Ishikawa (cell line): Measurements from ENCODE around the gene TRPC4AP.

Experiments used
- CEBPB ChIP-seq: IDR thresholded peaks from 2 replicates; pipeline ENCODE4 v1.6.1; 2012
- CREB1 ChIP-seq: IDR thresholded peaks from 2 replicates; pipeline ENCODE4 v1.6.1; 2012; ENCODE audit warnings: low read depth
- EGR1 ChIP-seq: IDR thresholded peaks from 2 replicates; pipeline ENCODE4 v1.6.1; 2012
- EP300 ChIP-seq: IDR thresholded peaks from 2 replicates; pipeline ENCODE4 v1.6.1; 2012; ENCODE audit warnings: borderline replicate concordance
- FOXM1 ChIP-seq: IDR thresholded peaks from 2 replicates; pipeline ENCODE4 v1.6.1; 2012; ENCODE audit warnings: low read depth, borderline replicate concordance
- NFIC ChIP-seq: IDR thresholded peaks from 2 replicates; pipeline ENCODE4 v1.6.1; 2012
- RAD21 ChIP-seq: IDR thresholded peaks from 2 replicates; pipeline ENCODE4 v1.6.1; 2012; ENCODE audit warnings: low read depth
- TAF1 ChIP-seq: IDR thresholded peaks from 2 replicates; pipeline ENCODE4 v1.6.1; 2012; ENCODE audit warnings: low read depth, mild to moderate bottlenecking
- TCF12 ChIP-seq: IDR thresholded peaks from 2 replicates; pipeline ENCODE4 v1.6.1; 2012; ENCODE audit warnings: low read depth
- TEAD4 ChIP-seq: IDR thresholded peaks from 2 replicates; pipeline ENCODE4 v1.6.1; 2012
- YY1 ChIP-seq: IDR thresholded peaks from 2 replicates; pipeline ENCODE4 v1.6.1; 2012; ENCODE audit warnings: low read depth
- ZBTB7A ChIP-seq: IDR thresholded peaks from 2 replicates; pipeline ENCODE4 v1.6.1; 2012; ENCODE audit warnings: low read depth
- TF ChIP-seq, protein P1 (sequence below): IDR thresholded peaks from 2 replicates; pipeline ENCODE4 v1.6.1; 2012
- TF ChIP-seq, protein P2 (sequence below): IDR thresholded peaks from 2 replicates; pipeline ENCODE4 v1.6.1; 2012; ENCODE audit warnings: low read depth, mild to moderate bottlenecking
- TF ChIP-seq, protein P3 (sequence below): IDR thresholded peaks from 2 replicates; pipeline ENCODE4 v1.6.1; 2012

TRPC4AP gene

DNA sequence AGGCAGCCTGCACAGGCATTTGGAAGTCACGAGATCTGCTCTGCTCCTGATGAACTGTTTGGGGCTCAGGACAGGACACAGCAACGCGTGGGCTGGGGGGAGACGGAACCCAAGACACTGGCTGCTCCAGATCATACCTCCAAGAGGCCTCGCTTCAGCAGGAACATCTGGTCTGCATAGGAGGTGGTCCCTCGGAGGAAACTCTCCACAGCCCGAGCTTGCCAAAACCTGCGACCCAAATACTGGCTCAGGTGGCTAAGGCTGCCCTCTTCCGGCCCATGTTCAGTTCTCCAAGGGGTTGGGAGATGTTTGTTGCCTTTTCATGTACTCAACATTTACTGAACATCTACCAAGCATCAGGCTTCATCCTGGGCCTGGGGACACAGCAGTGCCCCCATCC, 85.2 kb downstream of the TRPC4AP start:
- TF ChIP-seq TCF12: no peak
- TF ChIP-seq RAD21: no peak
- TF ChIP-seq, protein P1, sequence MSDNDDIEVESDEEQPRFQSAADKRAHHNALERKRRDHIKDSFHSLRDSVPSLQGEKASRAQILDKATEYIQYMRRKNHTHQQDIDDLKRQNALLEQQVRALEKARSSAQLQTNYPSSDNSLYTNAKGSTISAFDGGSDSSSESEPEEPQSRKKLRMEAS: no peak

DNA sequence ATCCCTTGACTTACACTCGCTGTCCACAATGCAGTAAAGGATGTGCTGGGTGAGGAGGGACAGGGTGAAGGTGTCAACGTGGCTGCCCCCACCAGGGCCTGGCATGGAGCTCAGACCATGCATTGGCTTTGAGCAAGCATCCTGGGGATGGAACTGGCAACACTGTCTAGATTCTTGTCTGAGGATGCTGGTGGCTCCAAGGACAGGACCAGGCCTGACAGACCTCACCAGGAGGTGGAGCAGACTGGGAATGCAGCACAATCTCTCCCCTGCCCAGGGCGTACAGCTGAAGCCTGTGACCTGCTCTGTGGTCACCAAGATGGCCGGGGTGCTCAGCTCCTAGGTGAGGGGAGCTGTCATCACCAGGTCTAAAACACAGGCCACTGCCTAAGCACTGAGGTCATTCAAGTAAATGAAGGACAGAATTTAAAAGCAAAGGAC, 86.1 kb downstream of the TRPC4AP start:
- TF ChIP-seq RAD21: no peak
- TF ChIP-seq, protein P2, sequence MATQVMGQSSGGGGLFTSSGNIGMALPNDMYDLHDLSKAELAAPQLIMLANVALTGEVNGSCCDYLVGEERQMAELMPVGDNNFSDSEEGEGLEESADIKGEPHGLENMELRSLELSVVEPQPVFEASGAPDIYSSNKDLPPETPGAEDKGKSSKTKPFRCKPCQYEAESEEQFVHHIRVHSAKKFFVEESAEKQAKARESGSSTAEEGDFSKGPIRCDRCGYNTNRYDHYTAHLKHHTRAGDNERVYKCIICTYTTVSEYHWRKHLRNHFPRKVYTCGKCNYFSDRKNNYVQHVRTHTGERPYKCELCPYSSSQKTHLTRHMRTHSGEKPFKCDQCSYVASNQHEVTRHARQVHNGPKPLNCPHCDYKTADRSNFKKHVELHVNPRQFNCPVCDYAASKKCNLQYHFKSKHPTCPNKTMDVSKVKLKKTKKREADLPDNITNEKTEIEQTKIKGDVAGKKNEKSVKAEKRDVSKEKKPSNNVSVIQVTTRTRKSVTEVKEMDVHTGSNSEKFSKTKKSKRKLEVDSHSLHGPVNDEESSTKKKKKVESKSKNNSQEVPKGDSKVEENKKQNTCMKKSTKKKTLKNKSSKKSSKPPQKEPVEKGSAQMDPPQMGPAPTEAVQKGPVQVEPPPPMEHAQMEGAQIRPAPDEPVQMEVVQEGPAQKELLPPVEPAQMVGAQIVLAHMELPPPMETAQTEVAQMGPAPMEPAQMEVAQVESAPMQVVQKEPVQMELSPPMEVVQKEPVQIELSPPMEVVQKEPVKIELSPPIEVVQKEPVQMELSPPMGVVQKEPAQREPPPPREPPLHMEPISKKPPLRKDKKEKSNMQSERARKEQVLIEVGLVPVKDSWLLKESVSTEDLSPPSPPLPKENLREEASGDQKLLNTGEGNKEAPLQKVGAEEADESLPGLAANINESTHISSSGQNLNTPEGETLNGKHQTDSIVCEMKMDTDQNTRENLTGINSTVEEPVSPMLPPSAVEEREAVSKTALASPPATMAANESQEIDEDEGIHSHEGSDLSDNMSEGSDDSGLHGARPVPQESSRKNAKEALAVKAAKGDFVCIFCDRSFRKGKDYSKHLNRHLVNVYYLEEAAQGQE: no peak
- no peak for TF ChIP-seq NFIC

DNA sequence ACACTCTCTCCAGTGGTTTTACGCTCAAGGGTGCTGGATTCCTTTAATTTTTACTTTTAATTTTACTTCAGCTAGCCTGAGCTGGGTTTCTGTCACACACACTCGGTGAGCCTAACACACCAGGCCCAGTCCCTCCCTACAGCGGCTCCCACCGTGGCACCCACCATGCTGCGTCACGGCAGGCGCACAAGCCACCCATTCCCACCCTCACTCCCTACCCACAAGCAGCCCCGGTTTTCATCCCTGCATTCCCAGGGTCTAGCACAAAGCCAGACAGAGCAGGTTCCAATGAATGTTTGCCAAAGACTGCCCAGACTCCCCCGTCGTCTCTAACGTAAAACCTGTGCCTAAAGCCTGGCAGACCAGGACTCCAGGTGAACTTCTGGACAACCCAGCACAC, 86.6 kb downstream of the TRPC4AP start:
- TF ChIP-seq ZBTB7A: no peak
- no peak for TF ChIP-seq EP300
- no peak for TF ChIP-seq RAD21
- TF ChIP-seq FOXM1: no peak
- TF ChIP-seq YY1: no peak
- TF ChIP-seq TEAD4: no peak
- TF ChIP-seq, protein P2: no peak
- no peak for TF ChIP-seq TAF1
- TF ChIP-seq CEBPB: no peak
- TF ChIP-seq TCF12: no peak
- TF ChIP-seq, protein P1: no peak

DNA sequence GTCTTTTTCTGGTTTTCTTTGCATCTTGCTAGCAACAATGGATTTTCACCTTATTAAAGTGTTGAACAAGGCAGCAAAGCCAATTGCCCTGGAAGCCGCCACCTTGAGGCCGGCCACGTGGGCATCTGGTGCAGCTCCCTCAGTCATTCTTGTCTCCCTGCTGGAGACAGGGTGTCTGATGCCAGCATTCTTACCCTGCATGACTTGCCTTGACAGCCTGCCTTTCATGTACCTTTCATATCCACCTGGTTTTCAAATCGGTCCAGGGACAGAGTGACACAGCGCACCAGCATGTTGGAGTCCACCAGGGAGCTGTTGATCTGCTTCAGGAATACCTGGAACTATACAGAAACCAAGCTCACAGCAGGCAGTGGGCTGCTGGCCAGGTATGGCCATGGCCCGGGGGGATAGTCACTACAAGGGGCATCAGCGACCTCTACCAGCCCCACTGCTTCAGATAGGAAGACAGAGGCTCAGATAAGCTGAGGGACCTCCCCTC, 87.1 kb downstream of the TRPC4AP start:
- TF ChIP-seq ZBTB7A: no peak
- no peak for TF ChIP-seq EGR1
- no peak for TF ChIP-seq RAD21
- TF ChIP-seq TCF12: no peak
- no peak for TF ChIP-seq TEAD4
- TF ChIP-seq, protein P3, sequence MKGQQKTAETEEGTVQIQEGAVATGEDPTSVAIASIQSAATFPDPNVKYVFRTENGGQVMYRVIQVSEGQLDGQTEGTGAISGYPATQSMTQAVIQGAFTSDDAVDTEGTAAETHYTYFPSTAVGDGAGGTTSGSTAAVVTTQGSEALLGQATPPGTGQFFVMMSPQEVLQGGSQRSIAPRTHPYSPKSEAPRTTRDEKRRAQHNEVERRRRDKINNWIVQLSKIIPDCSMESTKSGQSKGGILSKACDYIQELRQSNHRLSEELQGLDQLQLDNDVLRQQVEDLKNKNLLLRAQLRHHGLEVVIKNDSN: no peak
- TF ChIP-seq TAF1: no peak
- TF ChIP-seq, protein P2: no peak

DNA sequence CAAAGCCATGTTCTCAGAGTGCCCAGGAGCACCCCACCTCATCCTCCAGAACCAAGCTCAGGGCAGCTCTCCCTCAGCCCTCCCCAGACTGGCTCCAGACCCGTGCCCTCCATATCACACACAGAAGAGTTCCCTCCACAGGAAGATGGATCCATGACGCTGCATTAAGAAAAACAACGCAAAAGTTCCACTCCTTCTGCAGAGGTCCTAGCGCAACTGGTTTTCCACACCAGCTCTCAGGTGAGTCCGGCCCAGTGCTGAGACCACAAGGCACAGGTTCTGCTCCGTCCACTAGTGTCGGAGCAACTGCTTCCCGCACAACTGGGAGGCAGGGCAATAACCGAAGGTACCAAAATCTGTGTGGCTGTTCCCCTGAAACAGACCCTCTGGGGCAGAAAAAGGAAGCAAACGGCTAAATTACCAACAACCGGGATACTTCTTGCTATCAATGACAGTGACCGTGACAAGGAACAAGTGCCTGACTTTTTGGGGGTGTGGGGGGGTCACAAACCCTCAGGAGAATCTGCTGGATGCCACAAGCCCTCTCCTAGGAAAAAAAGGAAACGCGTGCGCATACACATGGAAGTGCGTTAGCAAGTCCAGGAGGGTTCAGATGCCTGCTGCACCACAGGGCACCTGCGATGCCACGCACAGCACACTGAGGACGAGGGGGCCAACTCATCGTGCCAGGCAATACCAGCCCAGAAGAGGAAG, 87.7 kb downstream of the TRPC4AP start:
- no peak for TF ChIP-seq TAF1
- no peak for TF ChIP-seq EP300
- no peak for TF ChIP-seq FOXM1
- no peak for TF ChIP-seq ZBTB7A
- TF ChIP-seq NFIC: no peak
- no peak for TF ChIP-seq YY1
- no peak for TF ChIP-seq RAD21
- TF ChIP-seq TCF12: no peak
- no peak for TF ChIP-seq TEAD4
- TF ChIP-seq EGR1: no peak
- TF ChIP-seq CREB1: no peak
- TF ChIP-seq, protein P2: no peak
- TF ChIP-seq CEBPB: no peak
- TF ChIP-seq, protein P3: no peak
